WTC11 (cell line): ENCODE data around the gene PRPF6. TPM values are rescaled to one million over a fixed set of nuclear protein-coding genes. Genes with fewer than 3 reads are reported as not detected.

Experiments
- ATAC-seq: fragments of 200-7000 bp; cut with Tn5 transposase; 2 replicates; pipeline ENCODE4 v1.10.0; 2021; ENCODE audit warnings: mild to moderate bottlenecking, moderate library complexity
- CTCF ChIA-PET: fragments of 300-600 bp; sonication (Branson Sonifier 250); formaldehyde crosslinking; loops from one replicate; lab custom pipeline; 2021; ENCODE audit warnings: antibody characterized with exemption; lab: Charles Lee
- POLR2A ChIA-PET: fragments of 350-600 bp; sonication (Branson Sonifier 250); formaldehyde crosslinking; loops from one replicate; lab custom pipeline; 2021; ENCODE audit warnings: antibody characterized with exemption; lab: Charles Lee
- DNase-seq: peaks from one replicate; pipeline ENCODE4 v3.0.0; 2021; ENCODE audit warnings: low spot score
- H3K27ac Mint-ChIP-seq: 2 replicates; pipeline ENCODE4 v1.8.0; 2021; ENCODE audit warnings: mixed read lengths
- H3K27me3 Mint-ChIP-seq: 2 replicates; pipeline ENCODE4 v1.8.0; 2021; ENCODE audit warnings: low read depth, mild to moderate bottlenecking, moderate library complexity, mixed read lengths
- H3K36me3 Mint-ChIP-seq: 2 replicates; pipeline ENCODE4 v1.8.0; 2021; ENCODE audit warnings: mixed read lengths
- H3K4me1 Mint-ChIP-seq: 2 replicates; pipeline ENCODE4 v1.8.0; 2022; ENCODE audit warnings: mixed read lengths
- H3K4me3 Mint-ChIP-seq: 2 replicates; pipeline ENCODE4 v1.8.0; 2021; ENCODE audit warnings: mild to moderate bottlenecking, moderate library complexity, mixed read lengths
- H3K9me3 Mint-ChIP-seq: 2 replicates; pipeline ENCODE4 v1.8.0; 2021; ENCODE audit warnings: mixed read lengths
- AFF4 ChIP-seq: sonication (generic); formaldehyde crosslinking; IDR thresholded peaks from 2 replicates; pipeline ENCODE4 v1.8.1; 2023; ENCODE audit warnings: mild to moderate bottlenecking, missing genetic modification reagents, borderline replicate concordance
- MXD4 ChIP-seq: fragments of 250-450 bp; sonication (Bioruptor Pico); IDR thresholded peaks from 2 replicates; pipeline ENCODE4 v1.8.0; 2021; ENCODE audit warnings: mild to moderate bottlenecking, moderate library complexity, borderline replicate concordance
- PRDM15 ChIP-seq: sonication (generic); formaldehyde crosslinking; IDR thresholded peaks from 2 replicates; pipeline ENCODE4 v1.8.0; 2022; ENCODE audit warnings: missing genetic modification reagents
- RELA ChIP-seq: sonication (generic); formaldehyde crosslinking; IDR thresholded peaks from 2 replicates; pipeline ENCODE4 v1.8.1; 2022; ENCODE audit warnings: missing genetic modification reagents, mild to moderate bottlenecking, borderline replicate concordance
- SOX15 ChIP-seq: fragments of 250-450 bp; sonication (Bioruptor Pico); IDR thresholded peaks from 2 replicates; pipeline ENCODE4 v1.9.0; 2021; ENCODE audit warnings: mild to moderate bottlenecking
- SP1 ChIP-seq: sonication (generic); formaldehyde crosslinking; conservative IDR thresholded peaks from 2 replicates; pipeline ENCODE4 v1.8.1; 2022; ENCODE audit warnings: missing genetic modification reagents
- ZBTB21 ChIP-seq: sonication (generic); formaldehyde crosslinking; IDR thresholded peaks from 2 replicates; pipeline ENCODE4 v1.8.1; 2023; ENCODE audit warnings: mild to moderate bottlenecking, missing genetic modification reagents, borderline replicate concordance
- ZNF121 ChIP-seq: sonication (generic); formaldehyde crosslinking; IDR thresholded peaks from 2 replicates; pipeline ENCODE4 v1.8.0; 2023; ENCODE audit warnings: missing genetic modification reagents
- ZNF263 ChIP-seq: sonication (generic); formaldehyde crosslinking; IDR thresholded peaks from 2 replicates; pipeline ENCODE4 v1.8.1; 2022; ENCODE audit warnings: low read depth, mild to moderate bottlenecking, moderate library complexity, missing genetic modification reagents
- ZNF396 ChIP-seq: fragments of 250-450 bp; sonication (Bioruptor Pico); IDR thresholded peaks from 2 replicates; pipeline ENCODE4 v1.8.0; 2021; ENCODE audit warnings: mild to moderate bottlenecking, moderate library complexity, borderline replicate concordance
- ZNF512 ChIP-seq: sonication (generic); formaldehyde crosslinking; IDR thresholded peaks from 2 replicates; pipeline ENCODE4 v1.8.1; 2022; ENCODE audit warnings: missing genetic modification reagents, borderline replicate concordance
- total RNA-seq: library from RNA; stranded (reverse); gene quantifications from 3 replicates; pipeline ENCODE4 v1.2.3, GENCODE V29; 2021
- TF ChIP-seq, protein P1 (sequence below): fragments of 200-600 bp; IDR thresholded peaks from 2 replicates; pipeline ENCODE4 v1.8.0; 2022; ENCODE audit warnings: antibody characterized with exemption
- TF ChIP-seq, protein P2 (sequence below): sonication (generic); formaldehyde crosslinking; IDR thresholded peaks from 2 replicates; pipeline ENCODE4 v1.8.1; 2022; ENCODE audit warnings: low read depth, mild to moderate bottlenecking, moderate library complexity, missing genetic modification reagents, borderline replicate concordance
- TF ChIP-seq, protein P3 (sequence below): sonication (generic); formaldehyde crosslinking; IDR thresholded peaks from 2 replicates; pipeline ENCODE4 v1.8.0; 2022; ENCODE audit warnings: mild to moderate bottlenecking, missing genetic modification reagents

PRPF6 gene
- total RNA-seq, 1 experiment from 2014 or later: 79.4 TPM

GRCh38 chr20:63972312-63973159 lies 8.4 kb upstream of the PRPF6 start (continued):
- TF ChIP-seq ZNF512 (CRISPR knock-in tag) (no peak), PRDM15 (no peak), SP1 (no peak), ZNF396 (no peak), MXD4 (CRISPR knock-in tag) (no peak)
- TF ChIP-seq, protein P1, sequence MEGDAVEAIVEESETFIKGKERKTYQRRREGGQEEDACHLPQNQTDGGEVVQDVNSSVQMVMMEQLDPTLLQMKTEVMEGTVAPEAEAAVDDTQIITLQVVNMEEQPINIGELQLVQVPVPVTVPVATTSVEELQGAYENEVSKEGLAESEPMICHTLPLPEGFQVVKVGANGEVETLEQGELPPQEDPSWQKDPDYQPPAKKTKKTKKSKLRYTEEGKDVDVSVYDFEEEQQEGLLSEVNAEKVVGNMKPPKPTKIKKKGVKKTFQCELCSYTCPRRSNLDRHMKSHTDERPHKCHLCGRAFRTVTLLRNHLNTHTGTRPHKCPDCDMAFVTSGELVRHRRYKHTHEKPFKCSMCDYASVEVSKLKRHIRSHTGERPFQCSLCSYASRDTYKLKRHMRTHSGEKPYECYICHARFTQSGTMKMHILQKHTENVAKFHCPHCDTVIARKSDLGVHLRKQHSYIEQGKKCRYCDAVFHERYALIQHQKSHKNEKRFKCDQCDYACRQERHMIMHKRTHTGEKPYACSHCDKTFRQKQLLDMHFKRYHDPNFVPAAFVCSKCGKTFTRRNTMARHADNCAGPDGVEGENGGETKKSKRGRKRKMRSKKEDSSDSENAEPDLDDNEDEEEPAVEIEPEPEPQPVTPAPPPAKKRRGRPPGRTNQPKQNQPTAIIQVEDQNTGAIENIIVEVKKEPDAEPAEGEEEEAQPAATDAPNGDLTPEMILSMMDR: no peak

GRCh38 chr20:63973160-63973479 lies 7.8 kb upstream of the PRPF6 start:
- POLR2A ChIA-PET: interaction anchor here (0.6 to 0.7 kb wide), 2 partner anchors 266 to 304 kb away, joined by 3 read pairs; partner anchors contain the start of genes ARFRP1 and ZGPAT
- DNase-seq: no peak

DNA sequence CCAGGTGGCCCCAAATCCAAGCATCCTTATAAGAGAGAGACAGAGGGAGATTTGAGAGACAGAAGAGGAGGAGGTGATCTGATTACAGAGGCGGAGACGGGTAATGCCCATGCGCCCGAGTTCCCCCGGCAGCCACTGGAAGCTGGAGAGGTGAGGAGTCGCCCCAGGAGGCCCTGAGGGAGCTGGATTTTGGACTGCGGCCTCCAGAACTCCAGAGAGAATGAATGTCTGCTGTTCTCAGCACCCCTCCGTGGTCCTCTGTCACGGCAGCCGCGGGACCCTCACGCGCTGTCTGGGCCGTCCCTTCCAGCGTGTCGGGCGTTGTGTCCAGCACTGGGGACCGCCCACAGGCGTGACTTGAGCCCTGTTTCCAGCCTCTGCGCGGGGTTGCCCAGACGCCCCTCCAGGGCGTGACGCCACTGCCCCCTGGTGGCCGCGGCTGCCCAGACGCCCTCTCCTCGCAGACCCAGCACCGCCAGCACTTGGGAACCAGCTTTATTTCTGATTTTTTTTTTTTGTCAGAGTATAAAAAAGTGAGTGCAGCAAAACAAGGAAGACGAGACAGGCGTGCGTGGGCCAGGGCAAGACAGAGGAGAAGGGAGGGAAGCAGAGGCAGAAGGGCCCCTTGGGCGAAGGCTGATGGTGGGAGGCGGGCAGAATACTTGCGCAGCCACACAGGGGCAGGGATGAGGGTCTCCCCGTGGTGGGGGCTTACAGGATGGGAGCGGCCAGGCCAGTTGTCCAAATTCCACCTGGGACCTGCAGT lies 7.1 kb upstream of the PRPF6 start:
- Mint-ChIP-seq H3K36me3 (peaks cover 2% of the 10 kb centered on the region; the same call in 1 of the 2 replicates), H3K4me1 (peaks cover 18% of the 10 kb centered on the region), H3K4me3 (peak overlapping the region; percentile 55), H3K9me3 (no peaks in the 10 kb centered on the region), H3K27me3 (peaks cover 34% of the 10 kb centered on the region), H3K27ac (no peak overlapping the region)
- ChIA-PET POLR2A (interaction anchor here (0.6 to 1.0 kb wide), 5 partner anchors 16 to 305 kb away, joined by 3 read pairs; partner anchors contain the start of genes ARFRP1, TPD52L2 and ZGPAT), CTCF (interaction anchor here (0.6 to 2.3 kb wide), 59 partner anchors 13 to 1605 kb away, joined by 3 to 54 read pairs (median 5); partner anchors contain the start of genes ARFRP1, C20orf204, PPDPF and PTK6)
- DNase-seq: peak; percentile 89
- ATAC-seq: peak; percentile 70
- TF ChIP-seq, protein P2, sequence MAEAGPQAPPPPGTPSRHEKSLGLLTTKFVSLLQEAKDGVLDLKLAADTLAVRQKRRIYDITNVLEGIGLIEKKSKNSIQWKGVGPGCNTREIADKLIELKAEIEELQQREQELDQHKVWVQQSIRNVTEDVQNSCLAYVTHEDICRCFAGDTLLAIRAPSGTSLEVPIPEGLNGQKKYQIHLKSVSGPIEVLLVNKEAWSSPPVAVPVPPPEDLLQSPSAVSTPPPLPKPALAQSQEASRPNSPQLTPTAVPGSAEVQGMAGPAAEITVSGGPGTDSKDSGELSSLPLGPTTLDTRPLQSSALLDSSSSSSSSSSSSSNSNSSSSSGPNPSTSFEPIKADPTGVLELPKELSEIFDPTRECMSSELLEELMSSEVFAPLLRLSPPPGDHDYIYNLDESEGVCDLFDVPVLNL (CRISPR knock-in tag): no peak
- TF ChIP-seq ZNF121 (CRISPR knock-in tag) (peak; percentile 82), MXD4 (CRISPR knock-in tag) (no peak), ZBTB21 (CRISPR knock-in tag) (no peak), RELA (no peak), SOX15 (no peak), AFF4 (CRISPR knock-in tag) (no peak)
- TF ChIP-seq, protein P3, sequence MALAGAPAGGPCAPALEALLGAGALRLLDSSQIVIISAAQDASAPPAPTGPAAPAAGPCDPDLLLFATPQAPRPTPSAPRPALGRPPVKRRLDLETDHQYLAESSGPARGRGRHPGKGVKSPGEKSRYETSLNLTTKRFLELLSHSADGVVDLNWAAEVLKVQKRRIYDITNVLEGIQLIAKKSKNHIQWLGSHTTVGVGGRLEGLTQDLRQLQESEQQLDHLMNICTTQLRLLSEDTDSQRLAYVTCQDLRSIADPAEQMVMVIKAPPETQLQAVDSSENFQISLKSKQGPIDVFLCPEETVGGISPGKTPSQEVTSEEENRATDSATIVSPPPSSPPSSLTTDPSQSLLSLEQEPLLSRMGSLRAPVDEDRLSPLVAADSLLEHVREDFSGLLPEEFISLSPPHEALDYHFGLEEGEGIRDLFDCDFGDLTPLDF: no peak

More at GRCh38 chr20:63973160-63973479, 7.8 kb upstream of the PRPF6 start:
- Mint-ChIP-seq H3K4me1 (peaks cover 14% of the 10 kb centered on the region), H3K27ac (no peak overlapping the region), H3K36me3 (peaks cover 9% of the 10 kb centered on the region), H3K9me3 (no peaks in the 10 kb centered on the region; the same call in 1 of the 2 replicates), H3K4me3 (peak overlapping the region; percentile 55), H3K27me3 (peaks cover 32% of the 10 kb centered on the region)
- CTCF ChIA-PET: interaction anchor here (0.6 to 2.3 kb wide), 38 partner anchors 16 to 1604 kb away, joined by 3 to 54 read pairs (median 6); partner anchors contain the start of genes PTK6, TPD52L2 and UCKL1
- TF ChIP-seq ZNF263 (CRISPR knock-in tag) (no peak), ZNF121 (CRISPR knock-in tag) (peak; percentile 84)
- no peak for ATAC-seq
